ENCODE measurements around the gene COPG2. TPM values are rescaled to one million over a fixed set of nuclear protein-coding genes. Genes with fewer than 3 reads are reported as not detected.
"Not testable (repeated sequence)": the region's sequence is repeated elsewhere in the genome, so short reads cannot be mapped to it uniquely, and the experiment has no call there.

The COPG2 gene
- polyA plus RNA-seq, 6 donors from 2014 or later = 1.5 to 7.3 (median 2.0) TPM; not detected in 1

DNA sequence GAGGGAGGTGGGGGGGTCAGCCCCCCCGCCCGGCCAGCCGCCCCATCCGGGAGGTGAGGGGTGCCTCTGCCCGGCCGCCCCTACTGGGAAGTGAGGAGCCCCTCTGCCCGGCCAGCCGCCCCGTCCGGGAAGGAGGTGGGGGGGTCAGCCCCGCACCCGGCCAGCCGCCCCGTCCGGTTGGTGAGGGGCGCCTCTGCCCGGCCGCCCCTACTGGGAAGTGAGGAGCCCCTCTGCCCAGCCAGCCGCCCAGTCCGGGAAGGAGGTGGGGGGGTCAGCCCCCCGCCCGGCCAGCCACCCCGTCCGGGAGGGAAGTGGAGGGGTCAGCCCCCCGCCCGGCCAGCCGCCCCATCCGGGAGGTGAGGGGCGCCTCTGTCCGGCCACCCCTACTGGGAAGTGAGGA lies 77.1 kb downstream of the COPG2 start:
- H3K36me3 Mint-ChIP-seq; ATAC-seq (ENCODE audit: low read depth in 2 of 2); H3K27ac Mint-ChIP-seq; H3K4me3 Mint-ChIP-seq; H3K4me1 Mint-ChIP-seq; H3K27me3 Mint-ChIP-seq; DNase-seq: not testable (repeated sequence)
- peaks cover 3 to 17% (median 5%) of the 10 kb centered on the region in 7 donors for H3K9me3 Mint-ChIP-seq

DNA sequence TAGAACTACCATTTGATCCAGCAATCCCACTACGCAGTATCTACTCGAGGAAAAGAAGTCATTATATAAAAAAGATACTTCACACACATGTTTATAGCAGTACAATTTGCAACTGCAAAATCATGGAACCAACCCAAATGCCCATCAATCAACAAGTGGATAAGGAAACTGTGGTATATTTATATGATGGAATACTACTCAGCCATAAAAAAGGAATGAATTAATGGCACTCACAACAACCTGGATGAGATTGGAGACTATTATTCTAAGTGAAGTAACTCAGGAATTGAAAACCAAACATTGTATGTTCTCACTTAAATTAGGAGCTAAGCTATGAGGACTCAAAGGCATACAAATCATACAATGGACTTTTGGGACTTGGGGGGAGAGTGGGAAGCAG lies 82.6 kb downstream of the COPG2 start:
- not testable (repeated sequence) for H3K4me3 Mint-ChIP-seq; H3K27ac Mint-ChIP-seq; H3K4me1 Mint-ChIP-seq; H3K27me3 Mint-ChIP-seq; DNase-seq; ATAC-seq (ENCODE audit: low read depth in 2 of 2)
- peaks cover 2 to 12% (median 6%) of the 10 kb centered on the region in 7 donors for H3K9me3 Mint-ChIP-seq
- H3K36me3 Mint-ChIP-seq = peaks cover 7 to 11% of the 10 kb centered on the region in 2 donors

- H3K27me3 Mint-ChIP-seq; ATAC-seq (ENCODE audit: low read depth in 2 of 2); DNase-seq; H3K4me3 Mint-ChIP-seq: not testable (repeated sequence)
- peaks cover 0 to 15% (median 0%) of the 10 kb centered on the region in 3 donors for H3K4me1 Mint-ChIP-seq
- H3K36me3 Mint-ChIP-seq = peaks cover 0 to 11% of the 10 kb centered on the region in 2 donors
- H3K9me3 Mint-ChIP-seq = peaks cover 0 to 19% (median 10%) of the 10 kb centered on the region in 7 donors
- peak overlapping the region in 1 of 6 donors; percentile 6 for H3K27ac Mint-ChIP-seq
Measured at GRCh38 chr7:130575110-130575509, 93.4 kb downstream of the COPG2 start.

GRCh38 chr7:130570144-130570543 lies 98.4 kb downstream of the COPG2 start:
- not testable (repeated sequence) for ATAC-seq (ENCODE audit: low read depth in 2 of 2); DNase-seq; H3K4me3 Mint-ChIP-seq; H3K27ac Mint-ChIP-seq; H3K27me3 Mint-ChIP-seq
- H3K36me3 Mint-ChIP-seq = peaks cover 28 to 33% of the 10 kb centered on the region in 2 donors
- peaks cover 4 to 21% (median 4%) of the 10 kb centered on the region in 3 donors for H3K4me1 Mint-ChIP-seq
- peaks cover 4 to 41% (median 29%) of the 10 kb centered on the region in 7 donors for H3K9me3 Mint-ChIP-seq

DNA sequence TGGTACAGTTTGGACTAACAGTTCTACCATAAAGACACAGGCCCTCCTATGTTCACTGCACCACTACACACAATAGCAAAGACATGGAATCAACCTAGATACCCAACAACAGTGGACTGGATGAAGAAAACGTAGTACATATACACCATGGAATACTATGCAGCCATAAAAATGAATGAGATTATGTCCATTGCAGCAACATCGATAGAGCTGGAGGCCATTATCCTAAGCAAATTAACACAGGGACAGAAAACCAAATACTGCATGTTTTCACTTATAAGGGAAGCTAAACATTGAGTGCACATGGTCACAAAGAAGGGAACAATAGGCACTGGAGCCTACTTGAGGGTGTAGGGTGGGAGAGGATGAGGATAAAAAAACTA lies 101.7 kb downstream of the COPG2 start:
- Mint-ChIP-seq H3K9me3 (peaks cover 4 to 44% (median 35%) of the 10 kb centered on the region in 7 donors), H3K27ac (peak overlapping the region in 1 of 6 donors; percentile 70), H3K27me3 (no peaks in the 10 kb centered on the region), H3K36me3 (peaks cover 31 to 33% of the 10 kb centered on the region in 2 donors), H3K4me1 (peaks cover 4 to 21% (median 4%) of the 10 kb centered on the region in 3 donors), H3K4me3 (no peak overlapping the region)
- DNase-seq (no peak), ATAC-seq (ENCODE audit: low read depth in 2 of 2) (no peak)

DNA sequence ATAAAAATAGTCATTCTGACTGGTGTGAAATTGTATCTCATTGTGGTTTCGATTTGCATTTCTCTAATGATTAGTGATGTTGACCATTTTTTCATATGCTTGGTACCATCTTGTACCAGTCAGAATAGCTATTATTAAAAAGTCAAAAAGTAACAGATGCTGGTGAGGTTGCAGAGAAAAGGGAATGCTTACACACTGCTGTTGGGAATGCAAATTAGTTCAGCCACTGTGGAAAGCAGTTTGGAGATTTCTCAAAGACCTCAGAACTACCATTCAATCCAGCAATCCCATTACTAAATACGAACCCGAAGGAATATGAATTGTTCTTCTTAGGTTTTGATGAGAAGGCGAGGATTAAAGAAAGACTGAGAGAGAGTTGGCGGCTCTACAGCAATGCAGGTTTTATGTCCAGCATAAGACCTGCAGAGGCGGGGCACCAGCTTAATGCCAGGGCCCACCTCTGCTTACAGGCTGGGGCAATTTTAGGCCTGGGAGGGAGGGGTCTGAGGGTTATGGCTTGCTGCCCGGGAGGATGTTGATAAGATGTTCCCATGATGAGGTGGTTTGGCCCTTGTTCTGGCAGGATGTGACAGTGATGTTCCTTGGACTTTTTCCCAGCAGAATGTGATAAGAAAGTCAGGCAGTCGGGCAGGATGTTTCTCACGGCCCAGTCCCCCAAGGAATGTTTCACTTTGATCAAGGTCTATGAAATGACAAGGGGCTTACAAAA lies 102.2 kb downstream of the COPG2 start:
- no peak for DNase-seq
- H3K4me3 Mint-ChIP-seq = no peak overlapping the region
- ATAC-seq (ENCODE audit: low read depth in 2 of 2) = no peak
- H3K27ac Mint-ChIP-seq = peak overlapping the region in 1 of 6 donors; percentile 70
- H3K27me3 Mint-ChIP-seq = no peaks in the 10 kb centered on the region
- H3K4me1 Mint-ChIP-seq = peaks cover 4 to 21% (median 4%) of the 10 kb centered on the region in 3 donors
- H3K9me3 Mint-ChIP-seq = peaks cover 4 to 44% (median 35%) of the 10 kb centered on the region in 7 donors
- peaks cover 31 to 33% of the 10 kb centered on the region in 2 donors for H3K36me3 Mint-ChIP-seq

DNA sequence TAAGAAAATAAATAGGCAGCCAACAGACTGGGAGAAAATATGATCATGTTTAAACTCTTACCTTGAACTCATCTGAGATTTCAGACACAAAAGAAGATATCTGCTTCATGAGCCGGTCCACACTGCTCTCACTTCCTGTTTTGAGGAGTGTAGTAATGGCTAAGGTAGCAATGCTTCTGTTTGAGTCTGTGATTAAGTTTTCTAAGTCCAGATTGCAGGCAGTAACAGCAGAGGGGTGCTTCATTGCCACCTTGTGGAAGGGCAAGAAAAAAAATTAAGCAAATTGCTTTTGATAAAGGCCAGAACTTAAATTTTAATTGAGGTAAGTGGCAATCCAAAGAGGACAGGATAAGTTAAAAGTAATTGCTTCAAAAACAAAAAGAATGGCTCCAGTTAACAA lies 107.6 kb downstream of the COPG2 start:
- no peaks in the 10 kb centered on the region for H3K27me3 Mint-ChIP-seq
- H3K27ac Mint-ChIP-seq = peak overlapping the region in 1 of 6 donors; percentile 26
- H3K9me3 Mint-ChIP-seq = peaks cover 0 to 15% (median 7%) of the 10 kb centered on the region in 7 donors
- DNase-seq (peak; percentile 40), ATAC-seq (ENCODE audit: low read depth in 2 of 2) (peak; percentile 83 to 87)
- no peak overlapping the region for H3K4me3 Mint-ChIP-seq
- H3K36me3 Mint-ChIP-seq = peaks cover 5 to 11% of the 10 kb centered on the region in 2 donors
- H3K4me1 Mint-ChIP-seq = peaks cover 0 to 5% (median 0%) of the 10 kb centered on the region in 3 donors

DNA sequence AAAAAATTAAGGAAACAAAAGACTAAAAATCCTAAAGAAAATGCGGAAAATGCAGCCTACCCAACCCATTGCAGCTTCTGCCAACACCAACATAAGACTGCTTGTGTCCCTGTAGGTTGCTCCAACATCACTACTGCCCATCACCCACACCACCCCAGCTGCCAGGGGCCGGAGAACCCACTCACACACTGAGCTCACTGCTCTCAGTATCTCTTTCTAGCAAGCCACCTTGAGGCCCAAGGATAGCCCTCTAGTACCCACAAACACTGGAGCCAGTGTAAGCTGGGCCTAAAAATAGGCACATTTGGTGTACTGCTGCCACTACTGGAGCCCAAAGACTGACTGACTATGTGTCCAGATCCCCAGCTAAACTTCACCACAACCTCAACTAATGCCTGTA lies 109.4 kb downstream of the COPG2 start:
- no peak for ATAC-seq (ENCODE audit: low read depth in 2 of 2)
- peaks cover 0 to 5% (median 0%) of the 10 kb centered on the region in 3 donors for H3K4me1 Mint-ChIP-seq
- no peak overlapping the region for H3K27ac Mint-ChIP-seq
- no peak for DNase-seq
- peaks cover 11 to 12% of the 10 kb centered on the region in 2 donors for H3K36me3 Mint-ChIP-seq
- no peak overlapping the region for H3K4me3 Mint-ChIP-seq
- no peaks in the 10 kb centered on the region for H3K27me3 Mint-ChIP-seq
- H3K9me3 Mint-ChIP-seq = no peaks in the 10 kb centered on the region

DNA sequence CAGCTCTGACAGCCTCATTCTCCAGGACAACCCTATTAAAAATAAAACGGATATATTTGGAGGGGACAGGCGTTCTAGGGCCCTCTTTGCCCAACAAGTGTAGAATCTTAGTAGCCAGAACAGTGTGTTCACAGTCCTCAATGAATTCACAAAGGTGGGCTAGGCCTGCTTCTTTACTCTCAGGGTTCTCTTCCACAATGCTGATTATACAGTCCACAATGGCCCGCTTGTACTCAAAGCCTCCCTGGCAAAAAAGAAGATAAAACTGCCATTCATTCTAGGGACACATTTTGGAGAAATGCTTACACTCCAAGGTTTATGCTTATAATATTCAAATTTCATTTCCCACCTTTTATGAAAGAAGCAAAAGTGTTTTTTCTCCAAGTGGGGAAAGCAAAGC lies 114.1 kb downstream of the COPG2 start:
- H3K36me3 Mint-ChIP-seq = peaks cover 25 to 35% of the 10 kb centered on the region in 2 donors
- ATAC-seq (ENCODE audit: low read depth in 2 of 2) = no peak

DNA sequence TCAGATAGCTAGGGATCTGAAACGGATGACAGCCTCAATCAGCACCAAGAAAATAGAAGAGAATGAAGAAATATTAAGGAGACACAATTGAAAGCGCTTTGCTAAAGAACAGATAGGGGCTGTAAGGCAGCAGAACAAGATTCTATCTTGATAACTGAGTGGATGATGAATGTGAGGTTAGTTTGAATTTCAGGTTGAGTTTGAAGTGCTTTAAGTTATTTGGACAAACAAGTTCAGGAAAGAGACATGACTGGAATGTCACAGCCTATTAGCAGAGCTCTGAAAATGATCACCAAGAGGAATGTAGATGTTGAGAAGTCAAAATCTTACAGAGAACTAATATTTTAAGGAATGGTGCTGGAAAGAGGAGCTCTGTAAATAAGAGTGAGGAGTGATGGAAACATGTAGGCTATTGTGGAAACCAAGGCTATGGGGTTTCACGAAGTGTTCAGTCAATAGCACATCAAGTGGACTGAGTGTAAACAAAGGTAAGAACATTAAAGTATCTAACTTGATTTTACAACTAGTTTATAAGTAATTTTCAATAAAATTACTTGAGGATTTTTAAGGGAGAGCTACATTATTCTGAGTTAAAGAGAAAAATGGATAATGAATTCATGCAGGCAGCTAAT lies 115.0 kb downstream of the COPG2 start:
- H3K4me3 Mint-ChIP-seq = no peak overlapping the region
- H3K4me1 Mint-ChIP-seq = no peaks in the 10 kb centered on the region
- no peak for ATAC-seq (ENCODE audit: low read depth in 2 of 2)
- no peaks in the 10 kb centered on the region for H3K27me3 Mint-ChIP-seq
- peaks cover 29 to 35% of the 10 kb centered on the region in 2 donors for H3K36me3 Mint-ChIP-seq
- DNase-seq = no peak
- H3K9me3 Mint-ChIP-seq = no peaks in the 10 kb centered on the region
- H3K27ac Mint-ChIP-seq = no peak overlapping the region

More for the DNA sequence above, 114.1 kb downstream of the COPG2 start:
- Mint-ChIP-seq H3K4me1 (no peaks in the 10 kb centered on the region), H3K27me3 (no peaks in the 10 kb centered on the region), H3K4me3 (no peak overlapping the region), H3K9me3 (no peaks in the 10 kb centered on the region), H3K27ac (no peak overlapping the region)
- no peak for DNase-seq

GRCh38 chr7:130544356-130544755 lies 124.2 kb downstream of the COPG2 start:
- no peak overlapping the region for H3K4me3 Mint-ChIP-seq
- no peaks in the 10 kb centered on the region for H3K4me1 Mint-ChIP-seq
- DNase-seq = no peak
- no peaks in the 10 kb centered on the region for H3K9me3 Mint-ChIP-seq
- H3K36me3 Mint-ChIP-seq = peaks cover 7 to 26% of the 10 kb centered on the region in 2 donors
- H3K27ac Mint-ChIP-seq = peak overlapping the region in 1 of 6 donors; percentile 13
- no peaks in the 10 kb centered on the region for H3K27me3 Mint-ChIP-seq
- no peak for ATAC-seq (ENCODE audit: low read depth in 2 of 2)

- no peak overlapping the region for H3K27ac Mint-ChIP-seq
- H3K36me3 Mint-ChIP-seq = peaks cover 7 to 22% of the 10 kb centered on the region in 2 donors
- no peaks in the 10 kb centered on the region for H3K27me3 Mint-ChIP-seq
- no peaks in the 10 kb centered on the region for H3K4me1 Mint-ChIP-seq
- no peak overlapping the region for H3K4me3 Mint-ChIP-seq
- ATAC-seq (ENCODE audit: low read depth in 2 of 2) = no peak
- no peaks in the 10 kb centered on the region for H3K9me3 Mint-ChIP-seq
- no peak for DNase-seq
Measured at GRCh38 chr7:130543487-130544010, 125.0 kb downstream of the COPG2 start.

- not testable (repeated sequence) for H3K4me3 Mint-ChIP-seq; DNase-seq; H3K9me3 Mint-ChIP-seq; ATAC-seq (ENCODE audit: low read depth in 2 of 2); H3K27me3 Mint-ChIP-seq; H3K4me1 Mint-ChIP-seq; H3K27ac Mint-ChIP-seq
- H3K36me3 Mint-ChIP-seq = peaks cover 7 to 22% of the 10 kb centered on the region in 2 donors
Measured at GRCh38 chr7:130542297-130542696, 126.3 kb downstream of the COPG2 start.
